HEK293T (cell line): ENCODE data around the gene RIT2.

Experiments
- CTCF ChIA-PET: fragments of 350-600 bp; formaldehyde crosslinking; extraction: SDS; loops from one replicate; lab custom pipeline; 2021; ENCODE audit warnings: antibody characterized with exemption, inconsistent platforms; lab: Yijun Ruan, JAX
- POLR2A ChIA-PET: fragments of 350-600 bp; formaldehyde crosslinking; extraction: SDS; loops from one replicate; lab custom pipeline; 2020; ENCODE audit warnings: antibody characterized with exemption, inconsistent platforms; lab: Yijun Ruan, JAX
- DNase-seq: peaks from one replicate; pipeline ENCODE4 v3.0.0; 2012; ENCODE audit warnings: mixed read lengths; ENCODE audit errors: extremely low spot score
- ARNT ChIP-seq: fragments of 450-650 bp; IDR thresholded peaks from 2 replicates; pipeline ENCODE4 v1.6.1; 2017; ENCODE audit warnings: mild to moderate bottlenecking
- BHLHE40 ChIP-seq: fragments of 450-650 bp; IDR thresholded peaks from 2 replicates; pipeline ENCODE4 v1.6.1; 2016; ENCODE audit warnings: mild to moderate bottlenecking, moderate library complexity, borderline replicate concordance
- CTBP1 ChIP-seq: fragments of 450-650 bp; IDR thresholded peaks from 2 replicates; pipeline ENCODE4 v1.6.1; 2016; ENCODE audit warnings: borderline replicate concordance
- ELF4 ChIP-seq: fragments of 450-650 bp; IDR thresholded peaks from 2 replicates; pipeline ENCODE4 v1.6.1; 2017; ENCODE audit warnings: antibody characterized with exemption
- FOXA1 ChIP-seq: fragments of 450-650 bp; IDR thresholded peaks from 2 replicates; pipeline ENCODE4 v1.6.1; 2016; ENCODE audit warnings: mild to moderate bottlenecking
- FOXK2 ChIP-seq: fragments of 450-650 bp; IDR thresholded peaks from 2 replicates; pipeline ENCODE4 v1.6.1; 2016; ENCODE audit warnings: mild to moderate bottlenecking
- FOXM1 ChIP-seq: fragments of 450-650 bp; IDR thresholded peaks from 2 replicates; pipeline ENCODE4 v1.6.1; 2017; ENCODE audit warnings: mild to moderate bottlenecking, borderline replicate concordance
- HDGF ChIP-seq: fragments of 450-650 bp; IDR thresholded peaks from 2 replicates; pipeline ENCODE4 v1.6.1; 2017; ENCODE audit warnings: antibody characterized with exemption, borderline replicate concordance
- L3MBTL2 ChIP-seq: fragments of 450-650 bp; conservative IDR thresholded peaks from 2 replicates; pipeline ENCODE4 v1.6.1; 2016; ENCODE audit warnings: mild to moderate bottlenecking
- LEF1 ChIP-seq: fragments of 450-650 bp; IDR thresholded peaks from 2 replicates; pipeline ENCODE4 v1.6.1; 2017; ENCODE audit warnings: mild to moderate bottlenecking, borderline replicate concordance
- NFRKB ChIP-seq: fragments of 450-650 bp; IDR thresholded peaks from 2 replicates; pipeline ENCODE4 v1.6.1; 2016; ENCODE audit warnings: mild to moderate bottlenecking, moderate library complexity
- PKNOX1 ChIP-seq: fragments of 450-650 bp; IDR thresholded peaks from 2 replicates; pipeline ENCODE4 v1.6.1; 2016
- SP1 ChIP-seq: fragments of 450-650 bp; IDR thresholded peaks from 2 replicates; pipeline ENCODE4 v1.6.1; 2017
- SUZ12 ChIP-seq: fragments of 450-650 bp; IDR thresholded peaks from 2 replicates; pipeline ENCODE4 v1.6.1; 2016; ENCODE audit warnings: mild to moderate bottlenecking
- TARDBP ChIP-seq: fragments of 450-650 bp; IDR thresholded peaks from 2 replicates; pipeline ENCODE4 v1.6.1; 2016
- ZNF384 ChIP-seq: fragments of 450-650 bp; IDR thresholded peaks from 2 replicates; pipeline ENCODE4 v1.6.1; 2016

RIT2 gene

GRCh38 chr18:43148231-43148630 is 32.7 kb upstream of the RIT2 start:
- ChIA-PET CTCF (no interaction called here), POLR2A (no interaction called here)
- no peak for DNase-seq
- TF ChIP-seq SP1 = no peak
- no peak for TF ChIP-seq FOXK2
- TF ChIP-seq LEF1 = no peak
- TF ChIP-seq SUZ12 = no peak
- TF ChIP-seq NFRKB = no peak
- TF ChIP-seq TARDBP = no peak
- no peak for TF ChIP-seq PKNOX1
- TF ChIP-seq FOXM1 = no peak
- no peak for TF ChIP-seq HDGF
- TF ChIP-seq FOXA1 = no peak
- no peak for TF ChIP-seq ELF4
- TF ChIP-seq ARNT = no peak
- TF ChIP-seq ZNF384 = no peak
- TF ChIP-seq BHLHE40 = no peak
- no peak for TF ChIP-seq L3MBTL2
- no peak for TF ChIP-seq CTBP1

- POLR2A ChIA-PET = no interaction called here
- DNase-seq = no peak
- CTCF ChIA-PET = no interaction called here
- no peak for TF ChIP-seq ARNT
- no peak for TF ChIP-seq ZNF384
- no peak for TF ChIP-seq ELF4
- TF ChIP-seq PKNOX1 = no peak
- TF ChIP-seq BHLHE40 = no peak
- TF ChIP-seq L3MBTL2 = no peak
- TF ChIP-seq FOXM1 = no peak
- TF ChIP-seq CTBP1 = no peak
- TF ChIP-seq HDGF = no peak
- TF ChIP-seq FOXK2 = no peak
- TF ChIP-seq SUZ12 = no peak
- TF ChIP-seq FOXA1 = no peak
- no peak for TF ChIP-seq NFRKB
- TF ChIP-seq LEF1 = no peak
- no peak for TF ChIP-seq TARDBP
- TF ChIP-seq SP1 = no peak
Measured at GRCh38 chr18:43141208-43141607, 25.7 kb upstream of the RIT2 start.

- TF ChIP-seq LEF1 (no peak), NFRKB (no peak), SUZ12 (no peak), TARDBP (no peak), HDGF (no peak), L3MBTL2 (no peak), ELF4 (no peak), SP1 (no peak), FOXM1 (no peak), BHLHE40 (no peak), FOXA1 (no peak)
- ChIA-PET CTCF (no interaction called here), POLR2A (no interaction called here)
- DNase-seq = no peak
Measured at GRCh38 chr18:43139288-43139946, 23.9 kb upstream of the RIT2 start.

- POLR2A ChIA-PET = no interaction called here
- TF ChIP-seq ELF4 (no peak), TARDBP (no peak), FOXK2 (no peak), FOXA1 (no peak), NFRKB (no peak), FOXM1 (no peak), L3MBTL2 (no peak), PKNOX1 (no peak), SP1 (no peak), BHLHE40 (no peak), ZNF384 (no peak), LEF1 (no peak), HDGF (no peak), CTBP1 (no peak), SUZ12 (no peak), ARNT (no peak)
- DNase-seq = no peak
- CTCF ChIA-PET = interaction anchor here (0.6 kb wide), 1 partner anchor 836 kb away, joined by 4 read pairs; no protein-coding TSS in a partner anchor
Measured at GRCh38 chr18:43134876-43135275, 19.4 kb upstream of the RIT2 start.

- DNase-seq = no peak
- POLR2A ChIA-PET = no interaction called here
- CTCF ChIA-PET = no interaction called here
- TF ChIP-seq FOXA1 = no peak
- TF ChIP-seq FOXK2 = no peak
- no peak for TF ChIP-seq SP1
- no peak for TF ChIP-seq SUZ12
- TF ChIP-seq FOXM1 = no peak
- TF ChIP-seq BHLHE40 = no peak
- TF ChIP-seq TARDBP = no peak
- TF ChIP-seq ZNF384 = no peak
- TF ChIP-seq ARNT = no peak
- no peak for TF ChIP-seq HDGF
- no peak for TF ChIP-seq PKNOX1
Measured at GRCh38 chr18:43130716-43131260, 15.3 kb upstream of the RIT2 start.
